Measurements from ENCODE around the gene PER1. TPM values are rescaled to one million over a fixed set of nuclear protein-coding genes. Genes with fewer than 3 reads are reported as not detected.

The PER1 gene
- total and polyA plus RNA-seq, 9 of the 15 experiments (the other 6 are each of a cell fraction or from before 2014, with no cell fraction given): 0.13 to 26.0 (median 3.4) TPM

- Histone ChIP-seq H3K27ac (ENCODE audit: extremely low read depth, low read depth, low read length) (no peak overlapping the region), H3K4me1 (replicated peaks in 1 of 2; ENCODE audit: control insufficient read depth in 2 of 2, insufficient read depth in 2 of 2, low read length in 2 of 2) (peaks cover 42 to 68% of the 10 kb centered on the region in 2 experiments), H3K9me1 (ENCODE audit: control insufficient read depth, insufficient read depth, low read length) (peaks cover 5% of the 10 kb centered on the region), H3K9ac (ENCODE audit: insufficient read depth in 1 of 2, low read depth in 2 of 2, low read length in 2 of 2) (no peak overlapping the region), H3K27me3 (ENCODE audit: control insufficient read depth in 2 of 2, insufficient read depth in 2 of 2, low read length in 2 of 2) (no peaks in the 10 kb centered on the region), H3K79me2 (ENCODE audit: control insufficient read depth, insufficient read depth, low read length) (peaks cover 40% of the 10 kb centered on the region), H3K4me3 (no peak overlapping the region), H3K9me3 (replicated peaks; ENCODE audit: control insufficient read depth, insufficient read depth, low read depth, low read length) (no peaks in the 10 kb centered on the region), H3K4me2 (ENCODE audit: insufficient read depth, low read length) (peak overlapping the region; percentile 21; the same call in 1 of the 2 replicates), H4K20me1 (replicated peaks; ENCODE audit: control insufficient read depth, insufficient read depth, low read length) (0 out of 2 replicates have a peak, but pooled peaks cover 12% of the 10 kb centered on the region), H2AFZ (ENCODE audit: low read depth, low read length) (no peak overlapping the region), H3K36me3 (ENCODE audit: control insufficient read depth, insufficient read depth, low read length) (peaks cover 29% of the 10 kb centered on the region; the same call in 2 of the 3 replicates)
- TF ChIP-seq ZNF384 (IDR thresholded peaks at IDR 0.05; ENCODE audit: low read depth, low read length) (peak; percentile 88), ZNF121 (CRISPR knock-in tag; conservative IDR thresholded peaks at IDR 0.05) (no peak)
- FAIRE-seq (no peak), ATAC-seq (no peak), DNase-seq (ENCODE audit: extremely low read depth in 1 of 4, low spot score in 3 of 4) (no peak)
- ChIA-PET CTCF (ENCODE audit: low intra/inter-chr PET ratio) (no interaction called here), POLR2A (interaction anchor here (0.9 to 8.6 kb wide), 3 partner anchors 12 to 65 kb away, joined by 3 to 105 read pairs (median 4); no protein-coding TSS in a partner anchor)
- BruUV-seq (replicated peaks): no TSS peak
- WGBS (ENCODE audit: insufficient coverage, low coverage, missing lambda C conversion rate): 100% methylated on average over 1 of the region's 4 CpGs
- intact Hi-C loops (cut with micrococcal nuclease) (no loop called here), in situ Hi-C loops (cut with MboI) (no loop called here)
Measured at GRCh38 chr17:8160224-8160577, 8.0 kb upstream of the PER1 start.

DNA sequence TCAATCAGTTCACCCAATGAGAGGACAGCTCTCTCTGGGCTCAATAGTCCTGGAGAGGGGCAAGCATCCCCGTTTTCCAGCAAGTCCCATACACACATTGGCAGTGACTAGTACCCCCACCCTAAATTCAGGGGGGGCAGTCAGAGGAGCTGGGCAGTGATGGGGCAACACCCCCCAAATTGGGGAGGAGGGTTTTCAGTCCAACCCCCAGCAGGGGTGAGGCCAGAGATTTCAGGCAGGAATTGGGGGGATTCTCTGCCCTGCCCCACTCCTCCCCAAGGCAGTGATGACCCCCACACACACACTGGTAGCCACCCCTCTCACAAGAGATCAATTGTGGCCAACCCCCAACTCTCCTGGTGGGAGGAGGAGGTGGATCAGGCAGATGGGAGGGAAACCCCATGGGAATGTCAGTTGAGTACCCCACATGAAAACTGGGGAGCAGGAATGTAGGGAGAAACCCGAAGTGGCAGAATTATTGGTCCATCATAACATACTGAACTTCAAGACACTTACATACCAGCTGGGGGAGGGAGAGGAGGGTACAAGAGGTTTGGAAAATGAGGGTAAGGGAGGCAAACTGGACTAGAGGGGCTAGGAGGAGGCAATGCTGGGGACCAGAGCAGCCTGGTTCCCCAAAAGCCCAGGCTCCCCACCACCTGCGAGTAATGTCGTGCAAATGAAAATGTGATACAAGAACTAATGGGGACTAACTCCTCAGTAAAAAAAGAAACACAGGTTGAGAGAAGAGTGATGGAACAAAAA is 7.4 kb upstream of the PER1 start:
- ChIA-PET CTCF (ENCODE audit: low intra/inter-chr PET ratio) (interaction anchor here (0.6 kb wide), 1 partner anchor 26 kb away, joined by 4 read pairs; no protein-coding TSS in a partner anchor), POLR2A (interaction anchor here (1.3 to 8.6 kb wide), 2 partner anchors 12 to 39 kb away, joined by 4 to 105 read pairs; no protein-coding TSS in a partner anchor)
- peaks cover 5% of the 10 kb centered on the region for H3K9me1 ChIP-seq (ENCODE audit: control insufficient read depth, insufficient read depth, low read length)
- no peak overlapping the region for H2AFZ ChIP-seq (ENCODE audit: low read depth, low read length)
- WGBS (ENCODE audit: insufficient coverage, low coverage, missing lambda C conversion rate): 72% methylated on average over 3 of the region's 4 CpGs
- no peak overlapping the region for H3K9ac ChIP-seq (ENCODE audit: insufficient read depth in 1 of 2, low read depth in 2 of 2, low read length in 2 of 2)
- ATAC-seq: no peak
- peaks cover 45% of the 10 kb centered on the region for H3K79me2 ChIP-seq (ENCODE audit: control insufficient read depth, insufficient read depth, low read length)
- H3K27ac ChIP-seq (ENCODE audit: extremely low read depth, low read depth, low read length): no peak overlapping the region
- H3K9me3 ChIP-seq (replicated peaks; ENCODE audit: control insufficient read depth, insufficient read depth, low read depth, low read length): no peaks in the 10 kb centered on the region
- no peak for DNase-seq (ENCODE audit: extremely low read depth in 1 of 4, low spot score in 3 of 4)
- peaks cover 42 to 66% of the 10 kb centered on the region in 2 experiments for H3K4me1 ChIP-seq (replicated peaks in 1 of 2; ENCODE audit: control insufficient read depth in 2 of 2, insufficient read depth in 2 of 2, low read length in 2 of 2)
- peak overlapping the region; percentile 21; the same call in 1 of the 2 replicates for H3K4me2 ChIP-seq (ENCODE audit: insufficient read depth, low read length)
- 0 out of 2 replicates have a peak, but pooled peaks cover 12% of the 10 kb centered on the region for H4K20me1 ChIP-seq (replicated peaks; ENCODE audit: control insufficient read depth, insufficient read depth, low read length)
- TSS peak; percentile 8 for BruUV-seq (replicated peaks)
- peaks cover 29% of the 10 kb centered on the region; the same call in 2 of the 3 replicates for H3K36me3 ChIP-seq (ENCODE audit: control insufficient read depth, insufficient read depth, low read length)
- no peak overlapping the region for H3K4me3 ChIP-seq
- intact Hi-C loops (cut with micrococcal nuclease): no loop called here
- no peak for FAIRE-seq
- no peaks in the 10 kb centered on the region for H3K27me3 ChIP-seq (ENCODE audit: control insufficient read depth in 2 of 2, insufficient read depth in 2 of 2, low read length in 2 of 2)
- in situ Hi-C loops (cut with MboI): no loop called here
- TF ChIP-seq ILF3 (IDR thresholded peaks at IDR 0.05; ENCODE audit: borderline replicate concordance): no peak
- no peak for TF ChIP-seq IFI16 (CRISPR knock-in tag; IDR thresholded peaks at IDR 0.05)
- TF ChIP-seq FOSL1 (tag; conservative IDR thresholded peaks at IDR 0.05): no peak
- no peak for TF ChIP-seq MLX (CRISPR knock-in tag; conservative IDR thresholded peaks at IDR 0.05)
- no peak for TF ChIP-seq ZBTB5 (IDR thresholded peaks at IDR 0.05)

All from K562 (cell line).